Measurements from ENCODE around the gene FERMT2.

DNA sequence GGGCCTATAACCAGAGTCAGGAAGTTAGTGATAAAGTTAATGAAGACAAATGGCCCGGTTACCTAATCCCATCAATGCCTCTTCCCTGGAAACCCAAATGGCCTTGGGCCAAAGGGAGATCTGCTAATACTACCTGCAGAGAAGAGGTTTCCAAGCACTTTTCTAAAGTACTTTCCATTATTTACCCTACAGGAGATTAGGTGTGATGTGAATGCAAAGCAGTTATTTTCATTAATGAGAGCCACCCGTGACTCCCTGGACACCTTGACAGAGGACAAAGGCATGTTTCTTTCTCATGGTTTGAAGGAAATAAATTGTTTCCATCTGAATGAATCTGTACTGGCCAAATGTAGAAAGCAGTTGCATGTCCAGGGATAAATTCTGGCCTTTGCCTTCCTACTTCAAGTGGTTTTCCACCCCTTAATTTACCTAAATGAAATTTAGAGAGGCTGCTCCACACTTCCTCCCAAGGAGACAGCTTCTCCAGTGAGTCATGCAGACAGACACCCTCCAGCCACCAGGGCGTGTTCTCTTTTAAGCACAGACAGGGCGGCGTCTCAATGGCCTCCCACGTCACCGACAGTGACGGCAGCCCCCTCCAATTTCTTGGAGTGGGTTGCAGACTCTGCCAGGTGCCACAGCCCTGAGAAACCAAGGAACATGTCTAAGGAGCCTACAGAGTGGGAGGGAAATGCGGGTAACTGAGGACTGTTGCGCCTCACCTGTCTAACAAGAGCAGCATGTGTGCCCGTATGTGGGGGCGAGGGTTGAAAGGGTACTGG is 115.5 kb downstream of the FERMT2 start:
- no peak for TF ChIP-seq EZH2 (IDR thresholded peaks at IDR 0.05)
- no peak for TF ChIP-seq CTCF (IDR thresholded peaks at IDR 0.05)
- TF ChIP-seq EZH2phosphoT487 (IDR thresholded peaks at IDR 0.05), result no peak

Measured in neural progenitor cell (in vitro differentiated cells).